LNCaP clone FGC (cell line): ENCODE data around the gene KDM4B.

Source experiments
- DNase-seq: peaks from one replicate; pipeline ENCODE4 v3.0.0-alpha.2; 2011; ENCODE audit warnings: low read depth
- H3K4me3 ChIP-seq: 2 replicates; pipeline ENCODE4 v1.5.1; 2011; ENCODE audit warnings: mild to moderate bottlenecking, low read depth, low read length, control low read depth
- CTCF ChIP-seq: IDR thresholded peaks from 2 replicates; pipeline ENCODE4 v1.5.1; 2012; ENCODE audit warnings: mild to moderate bottlenecking; ENCODE audit not compliant: control insufficient read depth, insufficient read depth; ENCODE audit errors: extremely low read depth

Gene KDM4B

GRCh38 chr19:5171711-5172110 is 202.8 kb downstream of the KDM4B start:
- TF ChIP-seq CTCF, result no peak
- no peak for DNase-seq

GRCh38 chr19:5172859-5173630 is 204.1 kb downstream of the KDM4B start:
- no peak for DNase-seq
- H3K4me3 ChIP-seq, result no peak overlapping the region
- TF ChIP-seq CTCF, result no peak

More at GRCh38 chr19:5171711-5172110, 202.8 kb downstream of the KDM4B start:
- H3K4me3 ChIP-seq, result no peak overlapping the region

- H3K4me3 ChIP-seq, result no peak overlapping the region
- TF ChIP-seq CTCF, result no peak
- DNase-seq, result no peak
These were observed 205.1 kb downstream of the KDM4B start for GRCh38 chr19:5173993-5174392.

GRCh38 chr19:5177745-5178450 is 209.0 kb downstream of the KDM4B start:
- TF ChIP-seq CTCF, result no peak
- no peak overlapping the region for H3K4me3 ChIP-seq
- DNase-seq, result no peak

GRCh38 chr19:5178841-5179240 is 209.9 kb downstream of the KDM4B start:
- no peak for TF ChIP-seq CTCF
- no peak overlapping the region for H3K4me3 ChIP-seq
- no peak for DNase-seq

- DNase-seq, result no peak
- H3K4me3 ChIP-seq, result no peak overlapping the region
- TF ChIP-seq CTCF, result no peak
These were observed 210.3 kb downstream of the KDM4B start for GRCh38 chr19:5179256-5179655.
